Lung (tissue), 12 donors: ENCODE measurements around the gene NETO1. TPM values are rescaled to one million over a fixed set of nuclear protein-coding genes. Genes with fewer than 3 reads are reported as not detected.

Source experiments
- ATAC-seq: fragments of 200-7000 bp; cut with Tn5 transposase; one replicate; pipeline ENCODE4 v1.9.1; 2020; ENCODE audit warnings: moderate number of reproducible peaks; ENCODE audit not compliant: insufficient read depth, low FRiP score
- DNase-seq, 3 donors: peaks; one replicate each; pipeline ENCODE4 v3.0.0-alpha.2; 2013 to 2017
- H3K27ac ChIP-seq, 2 donors: one replicate each; pipeline ENCODE4 v1.5.1; 2013; ENCODE audit warnings: mild to moderate bottlenecking in 2 of 2, moderate library complexity in 2 of 2, control low read depth in 1 of 2, inconsistent platforms in 1 of 2, low read depth in 1 of 2, low read length in 1 of 2
- H3K27me3 ChIP-seq, 3 donors: one replicate each; pipeline ENCODE4 v1.5.1; 2013; ENCODE audit warnings: low read length in 2 of 3; ENCODE audit not compliant: control insufficient read depth in 3 of 3, insufficient read depth in 3 of 3
- H3K36me3 ChIP-seq, 4 donors: one replicate each; pipeline ENCODE4 v1.5.1; 2013; ENCODE audit warnings: low read length in 4 of 4, mild to moderate bottlenecking in 1 of 4, moderate library complexity in 1 of 4; ENCODE audit not compliant: control insufficient read depth in 4 of 4, insufficient read depth in 4 of 4
- H3K4me1 ChIP-seq, 5 donors: one replicate each; pipeline ENCODE4 v1.5.1; 2013; ENCODE audit warnings: low read length in 5 of 5, mild to moderate bottlenecking in 2 of 5, moderate library complexity in 1 of 5; ENCODE audit not compliant: control insufficient read depth in 5 of 5, insufficient read depth in 5 of 5
- H3K4me3 ChIP-seq: one replicate; pipeline ENCODE4 v1.5.1; 2013; ENCODE audit warnings: mild to moderate bottlenecking, control low read depth, moderate library complexity
- H3K9ac ChIP-seq, 2 donors: one replicate each; pipeline ENCODE4 v1.5.1; 2013; ENCODE audit warnings: low read length in 2 of 2, control low read depth in 1 of 2; ENCODE audit not compliant: insufficient read depth in 1 of 2
- H3K9me3 ChIP-seq, 4 donors: one replicate each; pipeline ENCODE4 v1.5.1; 2013; ENCODE audit warnings: low read length in 3 of 4, mild to moderate bottlenecking in 1 of 4, moderate library complexity in 1 of 4; ENCODE audit not compliant: control insufficient read depth in 4 of 4, insufficient read depth in 3 of 4
- CTCF ChIP-seq: IDR thresholded peaks from 2 replicates; pipeline ENCODE4 v1.5.1; 2012; ENCODE audit warnings: mild to moderate bottlenecking; ENCODE audit errors: control extremely low read depth, extremely low read depth
- WGBS, 2 donors: extraction: QIAGEN DNeasy Blood & Tissue Kit; methylation state at CpG; one replicate each; pipeline ENCODE4 v1.1.7; 2013; 5-methylcytosine and 5-hydroxymethylcytosine counted together
- polyA plus RNA-seq, 2 donors: library from polyadenylated mRNA; stranded (reverse); fragments of 200-250 nt; gene quantifications; one replicate each; pipeline ENCODE4 v1.2.1, GENCODE V29; 2013
- total RNA-seq, 2 donors: library from RNA; depleted of rRNA in 1 of 2; stranded (reverse); fragments of >200 nt in 1 of 2; gene quantifications; one replicate each; pipeline ENCODE4 v1.2.1, GENCODE V29; 2014 to 2021
- donor health status: control.
- donor health status: control.
- donor health status: Bipolar disorder and iron deficiency.
- donor health status: healthy.
- donor health status: DM: yes; HTN: yes; CAD: no.

The NETO1 gene
- total and polyA plus RNA-seq, 4 donors: 0.05 TPM; not detected in 3

- WGBS, 2 donors: 68 to 82% methylated on average over 5 of the region's 5 CpGs
- no peaks in the 10 kb centered on the region for H3K9me3 ChIP-seq
- no peak overlapping the region for H3K4me3 ChIP-seq
- no peak for ATAC-seq
- H3K9ac ChIP-seq: no peak overlapping the region
- TF ChIP-seq CTCF: no peak
- no peaks in the 10 kb centered on the region for H3K4me1 ChIP-seq
- no peaks in the 10 kb centered on the region for H3K36me3 ChIP-seq
- no peak overlapping the region for H3K27ac ChIP-seq
- DNase-seq: no peak
- H3K27me3 ChIP-seq: no peaks in the 10 kb centered on the region
Measured at GRCh38 chr18:72727038-72727655, 140.6 kb downstream of the NETO1 start.

GRCh38 chr18:72726201-72726600 is 141.6 kb downstream of the NETO1 start:
- no peak for DNase-seq
- Histone ChIP-seq H3K27me3 (no peaks in the 10 kb centered on the region), H3K4me3 (no peak overlapping the region), H3K4me1 (no peaks in the 10 kb centered on the region), H3K9me3 (no peaks in the 10 kb centered on the region), H3K9ac (no peak overlapping the region), H3K36me3 (no peaks in the 10 kb centered on the region), H3K27ac (no peak overlapping the region)
- ATAC-seq: no peak
- no peak for TF ChIP-seq CTCF
- WGBS, 2 donors: 88 to 91% methylated on average over 4 of the region's 4 CpGs

- H3K27ac ChIP-seq: no peak overlapping the region
- no peak for DNase-seq
- no peaks in the 10 kb centered on the region for H3K36me3 ChIP-seq
- ATAC-seq: no peak
- no peaks in the 10 kb centered on the region for H3K27me3 ChIP-seq
- TF ChIP-seq CTCF: no peak
- WGBS, 2 donors: 62 to 84% methylated on average over 3 of the region's 3 CpGs
- no peaks in the 10 kb centered on the region for H3K4me1 ChIP-seq
- no peak overlapping the region for H3K4me3 ChIP-seq
- H3K9me3 ChIP-seq: no peaks in the 10 kb centered on the region
- H3K9ac ChIP-seq: no peak overlapping the region
Measured at GRCh38 chr18:72721330-72721729, 146.5 kb downstream of the NETO1 start.

GRCh38 chr18:72720116-72720515 is 147.7 kb downstream of the NETO1 start:
- WGBS, 2 donors: 50 to 66% methylated on average over 3 of the region's 3 CpGs
- H3K27ac ChIP-seq: no peak overlapping the region
- DNase-seq (no peak), ATAC-seq (no peak)
- H3K9me3 ChIP-seq: no peaks in the 10 kb centered on the region
- H3K4me1 ChIP-seq: no peaks in the 10 kb centered on the region
- H3K27me3 ChIP-seq: no peaks in the 10 kb centered on the region
- no peaks in the 10 kb centered on the region for H3K36me3 ChIP-seq
- H3K9ac ChIP-seq: no peak overlapping the region
- TF ChIP-seq CTCF: no peak
- no peak overlapping the region for H3K4me3 ChIP-seq
